Measurements from ENCODE around the gene SLC25A18.

Gene SLC25A18

GRCh38 chr22:17537155-17537554 is 26.1 kb upstream of the SLC25A18 start:
- no peak for TF ChIP-seq CTCF (IDR thresholded peaks at IDR 0.05; ENCODE audit: borderline replicate concordance, control extremely low read depth, extremely low read depth, insufficient read depth, missing control alignments)
- DNase-seq (ENCODE audit: low spot score) = no peak
- in situ Hi-C loops (cut with MboI; ENCODE audit: low sequenced_read_pairs, unreplicated experiment) = no loop called here

- in situ Hi-C loops (cut with MboI; ENCODE audit: low sequenced_read_pairs, unreplicated experiment) = no loop called here
- DNase-seq (ENCODE audit: low spot score) = no peak
- no peak for TF ChIP-seq CTCF (IDR thresholded peaks at IDR 0.05; ENCODE audit: borderline replicate concordance, control extremely low read depth, extremely low read depth, insufficient read depth, missing control alignments)
Observed at GRCh38 chr22:17540481-17540880, 22.8 kb upstream of the SLC25A18 start.

GRCh38 chr22:17541476-17541875 is 21.8 kb upstream of the SLC25A18 start:
- no peak for DNase-seq (ENCODE audit: low spot score)
- TF ChIP-seq CTCF (IDR thresholded peaks at IDR 0.05; ENCODE audit: borderline replicate concordance, control extremely low read depth, extremely low read depth, insufficient read depth, missing control alignments) = no peak
- in situ Hi-C loops (cut with MboI; ENCODE audit: low sequenced_read_pairs, unreplicated experiment) = no loop called here

GRCh38 chr22:17542452-17542851 is 20.8 kb upstream of the SLC25A18 start:
- DNase-seq (ENCODE audit: low spot score) = no peak
- TF ChIP-seq CTCF (IDR thresholded peaks at IDR 0.05; ENCODE audit: borderline replicate concordance, control extremely low read depth, extremely low read depth, insufficient read depth, missing control alignments) = no peak
- in situ Hi-C loops (cut with MboI; ENCODE audit: low sequenced_read_pairs, unreplicated experiment) = no loop called here

GRCh38 chr22:17548010-17548755 is 15.1 kb upstream of the SLC25A18 start:
- DNase-seq (ENCODE audit: low spot score) = no peak
- in situ Hi-C loops (cut with MboI; ENCODE audit: low sequenced_read_pairs, unreplicated experiment) = no loop called here
- TF ChIP-seq CTCF (IDR thresholded peaks at IDR 0.05; ENCODE audit: borderline replicate concordance, control extremely low read depth, extremely low read depth, insufficient read depth, missing control alignments) = no peak

- in situ Hi-C loops (cut with MboI; ENCODE audit: low sequenced_read_pairs, unreplicated experiment) = no loop called here
- TF ChIP-seq CTCF (IDR thresholded peaks at IDR 0.05; ENCODE audit: borderline replicate concordance, control extremely low read depth, extremely low read depth, insufficient read depth, missing control alignments) = no peak
- DNase-seq (ENCODE audit: low spot score) = no peak
Observed at GRCh38 chr22:17548756-17549035, 14.6 kb upstream of the SLC25A18 start.
